ENCODE results near the gene MAEA. TPM values are rescaled to one million over a fixed set of nuclear protein-coding genes. Genes with fewer than 3 reads are reported as not detected.
"Not testable (repeated sequence)": the region's sequence is repeated elsewhere in the genome, so short reads cannot be mapped to it uniquely, and the experiment has no call there.

Gene MAEA
- polyA plus RNA-seq, 10 donors = 27.1 to 44.9 (median 35.5) TPM

DNA sequence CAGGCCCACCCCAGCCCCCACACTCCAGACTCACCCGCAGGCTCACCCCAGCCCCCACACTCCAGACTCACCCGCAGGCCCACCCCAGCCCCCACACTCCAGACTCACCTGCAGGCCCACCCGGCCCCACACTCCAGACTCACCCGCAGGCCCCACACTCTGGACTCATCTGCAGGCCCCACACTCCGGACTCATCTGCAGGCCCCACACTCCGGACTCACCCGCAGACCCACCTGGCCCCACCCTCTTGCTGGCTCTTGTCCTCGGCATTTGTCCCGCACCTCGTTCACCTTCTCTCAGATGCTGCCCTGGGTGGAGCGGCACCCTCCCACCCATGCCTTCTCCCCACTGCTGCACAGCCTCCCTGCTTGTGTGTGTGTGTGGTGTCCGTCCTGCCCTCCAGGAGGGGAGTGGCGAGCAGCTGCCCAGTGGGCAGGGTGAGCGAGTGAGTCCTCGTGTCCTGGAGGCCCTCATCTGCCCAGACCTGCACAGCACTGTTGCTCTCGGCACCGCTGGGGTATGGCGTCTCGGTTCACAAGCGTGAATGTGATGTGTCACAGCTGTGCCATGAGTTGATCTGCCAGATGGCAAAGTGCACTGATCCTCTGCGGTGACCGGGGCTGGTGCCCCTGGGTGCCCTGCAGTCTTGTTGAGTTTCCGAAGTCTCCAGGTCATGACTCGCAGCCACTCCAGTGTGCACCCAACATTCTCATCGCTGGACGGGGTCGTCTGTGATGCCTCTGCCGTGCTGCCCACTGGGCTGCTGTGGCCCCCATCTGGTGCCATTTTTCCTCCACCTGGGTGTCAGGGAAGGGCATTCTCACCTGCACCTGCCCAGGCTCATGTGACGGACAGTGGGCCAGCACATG is 27.7 kb downstream of the MAEA start:
- DNase-seq = no peak

DNA sequence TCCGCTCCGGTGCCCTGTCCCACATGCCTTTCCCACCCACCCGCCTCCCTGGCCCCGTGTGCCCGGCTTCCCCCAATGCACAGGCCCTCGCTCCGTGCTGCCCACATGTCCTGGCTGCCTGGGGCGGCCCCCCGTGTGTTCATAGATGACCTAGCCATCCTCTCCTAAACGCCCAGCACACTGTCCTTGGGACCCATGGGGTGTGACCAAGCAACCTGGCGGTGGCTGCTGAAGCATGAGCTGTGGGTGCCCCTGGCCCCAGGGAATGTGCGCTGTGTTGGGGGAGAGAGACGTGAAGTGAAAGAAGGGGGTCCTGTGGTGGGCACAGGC is 28.3 kb downstream of the MAEA start:
- DNase-seq = no peak

DNA sequence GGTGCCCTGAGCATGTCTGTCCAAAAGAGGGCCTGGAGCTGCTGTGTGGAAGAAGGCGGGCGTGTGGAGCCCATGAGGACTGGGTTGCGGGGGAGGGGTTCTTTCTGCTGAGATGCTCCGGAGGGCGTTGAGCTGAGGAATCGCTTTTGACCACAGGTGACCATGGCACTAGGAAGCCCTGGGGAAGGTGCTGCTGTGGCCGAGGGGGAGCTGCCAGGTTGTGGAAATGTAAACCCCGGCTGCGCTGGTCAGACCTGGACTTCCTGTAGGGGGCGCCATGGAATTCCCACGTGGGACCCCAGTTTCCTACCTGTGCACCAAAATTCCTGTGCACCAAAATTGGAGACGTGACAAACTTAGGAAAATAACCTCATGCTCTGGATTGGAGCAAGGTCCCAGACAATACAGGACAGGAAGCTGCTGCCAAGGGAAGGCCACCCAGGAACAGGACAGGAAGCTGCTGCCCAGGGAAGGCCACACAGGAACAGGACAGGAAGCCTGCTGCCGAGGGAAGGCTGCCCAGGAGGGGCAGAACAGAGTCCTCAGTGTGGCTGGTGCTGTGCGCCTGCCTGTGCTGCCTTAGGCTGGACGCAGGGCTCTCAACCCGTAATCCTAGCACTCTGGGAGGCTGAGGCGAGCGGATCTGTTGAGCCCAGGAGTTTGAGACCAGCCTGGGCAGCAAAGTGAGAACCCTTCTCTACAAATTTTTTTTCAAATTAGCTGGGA is 29.0 kb downstream of the MAEA start:
- no peak for DNase-seq

DNA sequence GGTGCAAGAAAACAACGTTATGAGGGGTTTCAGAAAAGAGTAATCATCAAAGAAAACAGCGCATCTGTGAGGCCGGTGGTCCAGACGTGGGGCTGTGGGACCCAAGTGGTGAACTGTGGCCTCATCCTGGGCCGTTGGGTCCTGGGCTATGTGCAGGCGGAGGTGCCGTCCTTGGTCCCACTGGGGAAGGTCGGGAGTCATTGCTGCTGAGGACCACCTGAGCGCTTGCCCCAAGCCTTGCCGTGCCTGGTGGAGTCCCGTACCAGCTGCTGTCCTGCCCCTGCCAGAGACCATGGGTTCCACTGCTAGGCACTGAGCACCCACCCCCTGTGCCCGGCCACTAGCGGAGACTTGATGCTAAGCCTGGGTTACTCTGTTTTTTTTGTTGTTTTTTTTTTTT is 31.8 kb downstream of the MAEA start:
- no peak for DNase-seq

DNA sequence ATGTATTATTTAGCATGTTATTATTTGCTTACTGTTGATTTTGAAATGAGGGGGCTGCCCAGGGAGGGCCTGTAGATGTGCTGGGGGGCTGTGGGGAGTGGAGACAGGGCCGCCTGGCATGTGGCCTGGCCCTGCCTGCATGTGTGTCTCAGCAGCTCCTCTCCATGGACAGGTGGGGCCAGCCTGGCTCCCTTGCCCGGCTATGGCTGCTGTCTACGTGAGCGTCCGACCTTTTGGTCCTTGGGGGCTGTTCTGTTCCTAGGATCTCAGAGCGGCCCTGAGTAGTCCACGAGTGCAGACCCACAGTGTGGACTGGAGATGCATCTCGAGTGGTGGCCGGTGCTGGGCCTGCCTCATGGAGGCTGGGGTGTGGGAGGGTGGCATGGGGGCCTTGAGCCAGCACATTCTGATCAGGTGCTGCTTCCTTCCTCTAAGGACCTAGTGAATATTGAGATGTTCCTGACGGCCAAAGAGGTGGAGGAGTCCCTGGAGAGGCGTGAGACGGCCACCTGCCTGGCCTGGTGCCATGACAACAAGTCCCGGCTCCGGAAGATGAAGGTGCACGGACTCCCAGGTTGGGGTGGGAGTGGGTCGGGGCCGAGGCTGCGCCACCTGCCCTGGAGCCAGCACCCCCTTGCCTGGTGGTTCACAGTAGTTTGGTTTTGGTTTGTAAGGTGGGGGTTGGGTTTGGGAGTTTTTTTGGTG is 32.4 kb downstream of the MAEA start:
- DNase-seq = no peak

DNA sequence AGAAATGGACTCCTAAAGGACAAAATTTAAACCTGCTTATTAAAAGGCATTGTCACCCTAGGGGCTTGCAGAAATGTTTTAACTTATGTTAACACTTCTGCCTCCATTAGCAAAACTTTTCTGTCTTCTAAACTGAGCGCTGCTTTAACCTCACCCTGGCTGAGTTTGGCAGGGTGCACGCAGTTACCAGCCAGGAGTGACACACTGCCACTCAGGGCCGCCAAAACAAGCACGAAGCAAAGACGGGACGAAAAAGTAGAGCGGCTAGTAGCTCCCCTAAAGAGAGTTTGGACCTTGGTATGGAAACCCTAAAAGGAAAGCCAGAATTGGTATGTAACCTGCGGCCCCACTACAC is 33.6 kb downstream of the MAEA start:
- DNase-seq = no peak

DNA sequence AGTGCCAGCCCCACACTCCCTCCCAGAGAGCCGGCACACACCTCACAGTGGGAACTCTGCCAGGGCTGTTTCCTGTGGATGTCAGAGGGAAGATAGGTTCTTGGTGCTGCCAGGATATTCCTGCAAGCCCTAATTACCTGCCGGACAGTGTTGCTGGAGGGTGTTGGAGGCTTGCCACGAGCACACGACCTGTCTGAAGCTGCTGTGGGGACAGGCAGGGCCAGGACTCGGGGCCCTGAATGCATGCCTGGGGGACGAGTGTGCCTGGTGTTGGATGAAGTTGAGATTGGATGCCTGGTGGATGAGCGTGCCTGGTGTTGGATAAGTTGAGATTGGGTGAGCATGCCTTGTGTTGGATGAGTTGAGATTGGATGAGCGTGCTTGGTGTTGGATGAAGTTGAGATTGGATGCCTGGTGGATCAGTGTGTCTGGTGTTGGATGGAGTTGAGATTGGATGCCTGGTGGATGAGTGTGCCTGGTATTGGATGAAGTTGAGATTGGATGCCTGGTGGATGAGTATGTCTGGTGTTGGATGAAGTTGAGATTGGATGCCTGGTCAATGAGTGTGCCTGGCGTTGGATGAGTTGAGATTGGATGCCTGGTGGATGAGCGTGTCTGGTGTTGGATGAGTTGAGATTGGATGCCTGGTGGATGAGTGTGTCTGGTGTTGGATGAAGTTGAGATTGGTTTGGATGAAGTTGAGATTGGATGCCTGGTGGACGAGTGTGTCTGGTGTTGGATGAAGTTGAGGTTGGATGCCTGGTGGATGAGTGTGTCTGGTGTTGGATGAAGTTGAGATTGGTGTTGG is 34.1 kb downstream of the MAEA start:
- peak in 1 of 3 donors; percentile 49 for DNase-seq

DNA sequence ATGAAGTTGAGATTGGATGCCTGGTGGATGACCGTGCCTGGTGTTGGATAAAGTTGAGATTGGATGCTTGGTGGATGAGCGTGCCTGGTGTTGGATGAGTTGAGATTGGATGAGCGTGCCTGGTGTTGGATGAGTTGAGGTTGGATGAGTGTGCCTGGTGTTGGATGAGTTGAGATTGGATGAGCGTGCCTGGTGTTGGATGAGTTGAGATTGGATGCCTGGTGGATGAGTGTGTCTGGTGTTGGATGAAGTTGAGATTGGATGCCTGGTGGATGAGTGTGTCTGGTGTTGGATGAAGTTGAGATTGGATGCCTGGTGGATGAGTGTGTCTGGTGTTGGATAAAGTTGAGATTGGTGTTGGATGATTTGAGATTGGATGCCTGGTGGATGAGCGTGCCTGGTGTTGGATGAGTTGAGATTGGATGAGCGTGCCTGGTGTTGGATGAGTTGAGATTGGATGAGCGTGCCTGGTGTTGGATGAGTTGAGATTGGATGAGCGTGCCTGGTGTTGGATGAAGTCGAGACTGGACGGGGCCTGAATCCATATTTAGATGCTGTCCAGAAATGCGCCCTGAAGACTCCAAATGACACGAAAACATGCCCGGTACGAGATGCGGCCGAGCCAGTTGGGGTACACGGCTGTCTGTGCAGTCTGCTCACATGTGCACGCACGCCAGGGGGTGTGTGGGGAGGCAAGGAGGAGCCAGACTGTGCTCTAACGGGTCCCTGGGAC is 34.9 kb downstream of the MAEA start:
- not testable (repeated sequence) for DNase-seq

DNA sequence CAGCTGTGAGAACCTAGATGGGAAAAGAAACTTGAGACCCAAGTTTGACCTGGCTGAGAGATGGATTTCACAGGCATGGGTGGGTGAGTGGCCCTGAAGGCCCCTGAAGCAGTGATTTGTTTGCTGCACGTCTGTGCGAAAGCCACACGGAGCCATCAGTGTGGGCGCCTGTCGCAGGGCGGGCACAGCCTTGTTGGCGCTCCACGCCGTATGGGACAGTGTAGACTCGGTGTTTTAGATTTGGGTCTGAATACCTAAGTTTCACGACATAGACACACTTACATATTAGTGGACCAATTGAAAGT is 35.4 kb downstream of the MAEA start:
- DNase-seq = no peak

DNA sequence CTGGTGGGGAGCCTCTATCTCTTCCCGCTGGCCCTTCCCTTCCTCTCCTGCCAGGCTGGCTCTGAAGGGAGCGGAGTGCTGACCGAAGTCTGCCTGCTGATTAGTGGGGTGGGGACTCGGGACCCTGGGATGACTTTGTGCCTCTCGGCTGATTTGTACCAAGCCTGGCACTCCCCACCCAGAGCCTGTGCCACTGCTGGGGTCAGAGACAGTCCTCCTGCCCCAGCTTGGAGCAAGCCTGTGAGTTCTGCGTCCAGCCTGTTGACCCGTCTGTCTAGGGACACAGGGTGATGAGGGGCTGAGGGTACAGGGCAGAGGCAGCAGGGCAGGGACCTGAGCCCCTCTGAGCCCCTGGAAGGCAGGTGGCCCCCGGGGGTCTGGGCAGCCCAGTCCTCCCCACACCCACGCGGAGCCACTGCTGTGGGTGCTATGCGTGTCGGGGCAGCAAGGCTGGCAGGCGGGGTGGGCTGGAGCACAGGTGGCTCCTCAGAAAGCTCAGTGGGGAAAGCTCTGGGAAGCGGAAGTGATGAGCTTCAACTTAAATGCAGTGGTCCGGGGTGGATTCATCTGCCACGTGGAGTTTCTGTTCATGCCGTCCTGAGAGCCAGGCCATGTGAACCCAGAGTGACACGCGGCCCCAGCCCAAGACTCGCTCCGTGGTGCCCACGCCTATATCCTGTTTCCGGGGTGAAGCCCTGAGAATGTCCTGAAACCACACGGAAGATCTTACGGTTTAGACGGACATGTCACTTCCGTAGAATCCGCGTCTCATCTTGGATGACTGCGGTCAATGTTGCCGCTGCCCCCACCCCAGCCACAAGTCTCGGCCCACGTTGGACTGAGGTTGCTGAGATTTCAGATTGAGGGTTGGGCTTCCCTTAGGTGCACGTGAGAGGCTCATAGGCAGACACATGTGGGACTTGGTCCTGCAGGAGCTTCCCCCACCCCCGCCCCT is 36.3 kb downstream of the MAEA start:
- DNase-seq = no peak

DNA sequence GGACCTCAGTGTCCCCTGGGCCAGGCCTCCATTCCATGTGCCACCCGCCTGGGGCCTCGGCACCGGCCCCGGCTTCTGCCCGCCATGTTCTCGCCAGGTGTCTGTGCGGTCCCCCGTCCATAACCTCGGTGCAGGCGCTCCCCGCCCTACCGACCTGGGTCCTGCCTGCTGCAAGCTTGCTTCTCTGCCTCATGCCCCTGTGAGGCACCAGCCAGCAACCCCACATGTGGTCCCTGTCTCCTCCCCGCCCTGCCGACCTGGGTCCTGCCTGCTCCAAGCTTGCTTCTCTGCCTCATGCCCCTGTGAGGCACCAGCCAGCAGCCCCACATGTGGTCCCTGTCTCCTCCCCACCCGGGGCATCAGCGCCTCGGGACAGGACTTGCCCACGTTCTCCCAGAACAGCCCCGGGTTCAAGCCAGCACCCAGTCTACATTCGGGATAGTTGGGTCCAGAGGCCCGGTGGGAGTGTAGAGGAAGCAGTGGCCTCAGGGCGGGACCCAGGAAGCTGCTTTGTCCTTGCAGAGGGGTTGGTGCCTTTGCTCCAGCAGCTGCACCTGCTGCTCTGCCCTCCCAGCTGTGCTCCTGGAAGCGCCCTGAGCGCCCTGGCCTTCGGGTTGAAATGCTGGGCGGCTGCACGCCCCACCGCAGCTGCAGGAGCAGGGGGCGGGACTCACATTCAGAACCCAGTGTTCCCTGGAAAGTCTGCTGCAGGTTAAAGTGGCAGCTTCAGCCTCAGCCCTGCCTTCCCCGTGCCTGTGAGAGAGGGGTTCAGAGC is 37.2 kb downstream of the MAEA start:
- no peak for DNase-seq

DNA sequence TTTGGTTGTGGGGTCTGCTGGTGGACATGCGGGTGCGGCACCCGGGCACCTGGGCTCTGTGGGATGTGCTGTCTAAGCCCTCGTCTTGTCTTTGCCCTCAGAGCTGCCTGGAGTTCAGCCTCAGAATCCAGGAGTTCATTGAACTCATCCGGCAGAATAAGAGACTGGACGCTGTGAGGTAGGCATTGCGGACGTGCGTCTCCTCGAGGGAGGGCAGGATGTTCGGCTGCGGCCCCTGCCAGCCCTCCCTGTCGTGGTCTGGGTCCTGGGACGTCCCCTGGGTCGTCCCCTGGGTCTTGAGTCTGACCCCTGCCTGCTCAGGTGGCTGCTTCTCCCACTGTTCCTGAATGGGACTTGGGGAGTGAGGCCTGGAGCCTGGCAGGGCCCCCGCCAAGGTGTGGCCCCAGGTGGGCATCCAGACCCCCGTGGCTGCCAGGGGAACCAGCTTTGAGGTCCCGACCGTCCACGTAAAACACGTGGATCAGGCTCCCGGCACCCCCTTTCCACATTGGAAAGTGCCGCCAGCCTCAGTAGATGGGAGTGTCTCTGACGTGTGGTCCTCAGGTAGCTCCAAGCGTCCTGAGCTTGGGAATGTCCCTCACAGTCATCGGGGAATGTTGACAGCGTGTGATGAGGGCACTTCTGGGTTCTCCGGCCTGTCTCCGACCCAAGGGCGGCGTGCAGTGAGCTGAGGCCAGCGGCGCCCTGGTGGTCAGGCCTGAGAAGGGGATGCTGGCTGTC is 38.0 kb downstream of the MAEA start:
- no peak for DNase-seq

DNA sequence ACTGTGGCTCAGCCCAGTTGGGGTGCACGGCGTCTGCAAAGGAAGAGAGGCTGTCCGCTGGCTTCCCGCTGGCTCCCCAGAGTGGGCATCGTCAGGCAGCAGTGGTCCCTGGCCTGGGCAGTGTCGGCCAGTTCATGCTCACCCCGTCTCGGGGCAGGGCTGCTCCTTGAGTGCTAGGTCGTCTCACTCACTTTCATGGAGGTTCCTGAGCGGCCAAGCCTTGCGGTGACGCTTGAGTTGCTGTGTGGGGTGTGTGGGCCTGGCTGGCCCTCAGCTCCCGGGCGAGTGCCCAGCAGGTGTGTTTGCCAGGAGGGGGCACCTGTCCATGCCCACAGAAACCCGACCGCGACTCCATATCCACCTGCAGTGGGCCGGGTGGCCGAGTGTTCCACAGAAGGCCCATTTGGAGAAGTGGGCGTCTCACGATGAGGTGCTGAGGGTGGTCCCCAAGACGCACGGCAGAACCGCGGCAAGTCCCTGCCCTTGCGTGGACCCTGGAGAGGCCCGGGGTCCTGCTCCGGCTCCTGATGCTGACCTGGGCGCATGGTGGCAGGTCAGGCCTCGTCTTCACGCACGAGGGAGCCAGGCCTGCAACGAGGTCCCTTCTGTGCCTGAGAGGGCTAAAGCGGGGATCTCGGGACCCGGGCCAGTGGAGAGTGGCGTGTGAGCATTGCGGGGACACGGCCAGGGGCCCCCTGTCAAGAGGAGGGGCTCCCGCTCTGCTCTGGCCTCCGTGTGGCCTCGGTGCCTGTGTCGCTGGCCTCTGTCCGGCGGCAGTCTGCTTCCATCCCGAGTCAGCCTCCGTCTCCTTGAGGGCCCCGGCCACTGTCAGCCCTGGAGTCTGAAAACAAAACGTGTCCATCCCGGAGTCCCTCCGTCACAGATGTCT is 38.8 kb downstream of the MAEA start:
- DNase-seq = no peak

DNA sequence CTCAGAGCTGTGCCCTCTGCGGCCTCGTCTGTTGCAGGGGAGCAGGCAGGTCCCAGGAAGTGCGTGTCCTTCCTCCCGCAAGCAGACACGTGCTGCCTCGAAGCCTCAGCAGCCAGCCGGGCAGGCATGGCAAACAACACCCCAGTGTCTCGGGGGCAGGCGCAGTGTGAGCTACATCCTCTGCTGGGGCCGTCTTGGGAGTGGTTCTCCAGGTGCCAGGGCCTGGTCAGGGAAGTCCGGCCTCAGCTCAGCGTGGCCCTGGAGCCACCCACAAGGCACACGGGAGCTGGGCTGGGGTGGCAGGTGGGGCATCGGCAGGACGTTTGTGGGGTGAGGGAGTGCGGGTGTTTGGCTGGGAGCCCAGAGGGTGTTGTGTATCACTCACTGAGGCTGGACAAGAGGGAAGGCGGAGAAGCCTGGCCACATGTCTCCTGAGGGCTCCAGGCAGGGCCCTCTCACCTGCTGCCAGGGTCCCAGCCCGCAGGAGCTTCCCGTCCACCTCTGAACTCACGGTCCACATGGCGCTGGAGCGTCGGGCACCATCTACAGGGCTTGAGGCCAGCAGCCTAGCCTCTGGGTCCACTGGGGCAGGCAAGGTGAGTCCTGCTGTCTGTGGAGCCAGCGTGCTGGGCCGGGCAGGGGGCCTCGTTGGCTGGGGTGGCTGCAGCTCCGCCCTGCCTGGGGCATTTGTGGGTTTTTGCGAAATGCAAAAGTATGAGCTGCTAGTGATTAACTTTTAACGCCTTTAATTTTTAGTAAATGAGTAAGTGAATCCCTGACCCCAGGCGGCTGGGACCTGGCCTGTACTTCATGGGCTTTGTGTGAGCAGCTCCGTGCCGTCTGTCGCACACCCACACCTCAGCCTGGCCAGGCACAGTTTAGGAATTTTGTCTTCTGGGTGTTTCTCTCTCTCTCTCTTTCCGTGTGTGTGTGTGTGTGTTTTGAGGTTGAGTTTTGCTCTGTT is 40.0 kb downstream of the MAEA start:
- DNase-seq = no peak

DNA sequence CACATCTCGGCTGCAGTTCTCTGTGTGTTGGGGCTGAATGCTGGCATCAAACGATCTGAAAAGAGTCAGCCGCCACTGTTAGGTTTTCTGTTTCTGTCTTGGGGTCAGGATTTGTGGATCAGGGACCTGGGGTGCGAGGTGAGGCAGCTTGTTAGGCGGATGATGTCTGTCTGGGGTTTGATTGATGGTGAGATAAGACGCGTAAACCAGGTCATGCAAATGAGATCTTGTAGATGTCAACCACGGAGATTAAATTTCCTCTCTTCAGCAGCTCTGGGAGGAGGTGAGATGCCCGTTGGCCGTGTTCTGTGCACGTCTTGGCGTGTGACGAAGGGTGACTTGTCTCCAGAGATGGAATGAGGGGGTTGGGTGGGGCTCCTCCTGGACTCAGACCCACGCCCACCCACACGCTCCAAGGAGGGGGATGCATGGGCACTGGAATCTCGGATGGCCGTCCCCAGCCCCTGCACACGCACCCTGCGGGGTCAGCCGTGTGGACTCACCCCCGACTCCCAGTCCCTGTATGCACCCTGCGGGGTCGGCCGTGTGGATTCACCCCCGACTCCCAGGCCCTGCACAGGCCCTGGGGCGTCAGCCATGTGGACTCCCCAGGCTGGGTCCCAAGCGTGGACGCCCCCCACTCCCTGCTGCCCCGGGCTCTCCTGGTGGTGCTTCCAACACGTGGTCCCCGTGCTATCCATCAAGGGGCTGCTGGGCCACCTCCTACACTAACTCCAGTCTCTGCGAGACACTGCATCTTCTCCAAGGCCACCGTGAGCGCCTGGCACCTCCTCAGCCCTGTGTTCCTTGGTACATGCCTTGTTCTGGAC is 41.3 kb downstream of the MAEA start:
- DNase-seq = no peak

Measured in muscle of back (tissue), 11 donors.